ENCODE data around the gene TRIM7. TPM values are rescaled to one million over a fixed set of nuclear protein-coding genes. Genes with fewer than 3 reads are reported as not detected.

Gene TRIM7
- total RNA-seq, 1 donor from 2014 or later, result not detected

DNA sequence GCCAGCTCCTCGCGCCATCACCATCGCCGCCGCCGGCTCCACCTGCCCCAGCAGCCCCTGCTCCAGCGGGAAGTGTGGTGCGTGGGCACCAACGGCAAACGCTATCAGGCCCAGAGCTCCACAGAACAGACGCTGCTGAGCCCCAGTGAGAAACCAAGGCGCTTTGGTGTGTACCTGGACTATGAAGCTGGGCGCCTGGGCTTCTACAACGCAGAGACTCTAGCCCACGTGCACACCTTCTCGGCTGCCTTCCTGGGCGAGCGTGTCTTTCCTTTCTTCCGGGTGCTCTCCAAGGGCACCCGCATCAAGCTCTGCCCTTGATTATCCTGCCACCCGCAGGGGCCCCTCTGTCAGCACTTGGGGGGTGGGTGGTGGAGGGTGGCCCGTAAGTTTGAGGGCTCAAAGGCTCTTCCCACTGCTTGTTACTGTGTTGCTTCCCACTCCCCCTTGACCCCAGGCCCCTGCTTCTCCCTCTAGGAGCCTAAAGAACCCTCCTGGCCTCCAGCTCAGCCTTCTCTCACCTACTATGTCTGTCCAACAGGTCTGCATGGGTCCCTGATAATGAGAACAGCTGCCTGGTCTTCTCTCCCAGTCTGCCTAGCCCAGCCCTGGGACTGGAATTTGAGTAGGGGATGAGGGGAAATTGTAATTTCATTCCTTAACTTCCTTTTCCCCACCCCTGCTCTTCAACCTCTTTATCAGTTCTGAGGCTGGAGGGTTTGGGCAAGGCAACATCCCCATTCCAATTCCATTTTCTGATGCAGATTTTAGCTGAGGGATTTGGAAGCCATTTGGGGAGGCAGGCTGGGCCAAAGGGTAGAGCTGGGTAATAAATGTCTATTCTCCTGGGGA is 29.7 kb upstream of the TRIM7 start:
- peaks cover 26% of the 10 kb centered on the region for H3K27me3 Mint-ChIP-seq (ENCODE audit: low read depth)
- H3K9me3 Mint-ChIP-seq, result no peaks in the 10 kb centered on the region
- TF ChIP-seq, protein P1, sequence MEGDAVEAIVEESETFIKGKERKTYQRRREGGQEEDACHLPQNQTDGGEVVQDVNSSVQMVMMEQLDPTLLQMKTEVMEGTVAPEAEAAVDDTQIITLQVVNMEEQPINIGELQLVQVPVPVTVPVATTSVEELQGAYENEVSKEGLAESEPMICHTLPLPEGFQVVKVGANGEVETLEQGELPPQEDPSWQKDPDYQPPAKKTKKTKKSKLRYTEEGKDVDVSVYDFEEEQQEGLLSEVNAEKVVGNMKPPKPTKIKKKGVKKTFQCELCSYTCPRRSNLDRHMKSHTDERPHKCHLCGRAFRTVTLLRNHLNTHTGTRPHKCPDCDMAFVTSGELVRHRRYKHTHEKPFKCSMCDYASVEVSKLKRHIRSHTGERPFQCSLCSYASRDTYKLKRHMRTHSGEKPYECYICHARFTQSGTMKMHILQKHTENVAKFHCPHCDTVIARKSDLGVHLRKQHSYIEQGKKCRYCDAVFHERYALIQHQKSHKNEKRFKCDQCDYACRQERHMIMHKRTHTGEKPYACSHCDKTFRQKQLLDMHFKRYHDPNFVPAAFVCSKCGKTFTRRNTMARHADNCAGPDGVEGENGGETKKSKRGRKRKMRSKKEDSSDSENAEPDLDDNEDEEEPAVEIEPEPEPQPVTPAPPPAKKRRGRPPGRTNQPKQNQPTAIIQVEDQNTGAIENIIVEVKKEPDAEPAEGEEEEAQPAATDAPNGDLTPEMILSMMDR (conservative IDR thresholded peaks at IDR 0.05), result no peak
- peaks cover 42% of the 10 kb centered on the region for H3K36me3 Mint-ChIP-seq (ENCODE audit: low read depth)
- peaks cover 18% of the 10 kb centered on the region for H3K4me1 Mint-ChIP-seq
- DNase-seq (ENCODE audit: low read depth, low spot score), result no peak
- no peak overlapping the region for H3K27ac Mint-ChIP-seq (ENCODE audit: unreplicated experiment)
- peak overlapping the region; percentile 84 for H3K4me3 Mint-ChIP-seq

DNA sequence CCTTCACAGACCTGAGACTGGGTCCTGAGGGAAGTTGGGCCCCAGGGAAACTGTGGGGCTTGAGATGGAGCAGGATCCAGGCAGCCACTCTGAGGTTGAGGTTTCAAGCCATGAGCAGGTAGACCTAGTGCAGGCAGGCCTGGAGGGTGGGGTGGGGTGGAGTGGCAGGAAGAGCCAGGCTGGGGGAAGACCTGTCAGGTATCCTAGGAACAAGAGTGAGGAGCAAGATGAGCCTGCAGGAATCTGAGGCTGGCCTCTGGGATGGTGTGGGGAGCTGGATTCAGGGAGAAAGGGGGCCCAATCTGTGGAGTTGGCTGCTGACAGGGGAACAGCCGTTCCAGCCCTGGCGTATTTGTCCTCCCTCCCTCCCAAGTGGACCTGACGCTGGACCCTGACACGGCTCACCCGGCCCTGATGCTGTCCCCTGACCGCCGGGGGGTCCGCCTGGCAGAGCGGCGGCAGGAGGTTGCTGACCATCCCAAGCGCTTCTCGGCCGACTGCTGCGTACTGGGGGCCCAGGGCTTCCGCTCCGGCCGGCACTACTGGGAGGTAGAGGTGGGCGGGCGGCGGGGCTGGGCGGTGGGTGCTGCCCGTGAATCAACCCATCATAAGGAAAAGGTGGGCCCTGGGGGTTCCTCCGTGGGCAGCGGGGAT is 28.9 kb upstream of the TRIM7 start:
- peaks cover 12% of the 10 kb centered on the region for H3K4me1 Mint-ChIP-seq
- H3K36me3 Mint-ChIP-seq (ENCODE audit: low read depth), result peaks cover 36% of the 10 kb centered on the region
- H3K4me3 Mint-ChIP-seq, result peak overlapping the region; percentile 70
- peaks cover 26% of the 10 kb centered on the region for H3K27me3 Mint-ChIP-seq (ENCODE audit: low read depth)
- DNase-seq (ENCODE audit: low read depth, low spot score), result no peak
- TF ChIP-seq, protein P1 (conservative IDR thresholded peaks at IDR 0.05), result no peak
- H3K9me3 Mint-ChIP-seq, result no peaks in the 10 kb centered on the region
- peak overlapping the region; percentile 62 for H3K27ac Mint-ChIP-seq (ENCODE audit: unreplicated experiment)

DNA sequence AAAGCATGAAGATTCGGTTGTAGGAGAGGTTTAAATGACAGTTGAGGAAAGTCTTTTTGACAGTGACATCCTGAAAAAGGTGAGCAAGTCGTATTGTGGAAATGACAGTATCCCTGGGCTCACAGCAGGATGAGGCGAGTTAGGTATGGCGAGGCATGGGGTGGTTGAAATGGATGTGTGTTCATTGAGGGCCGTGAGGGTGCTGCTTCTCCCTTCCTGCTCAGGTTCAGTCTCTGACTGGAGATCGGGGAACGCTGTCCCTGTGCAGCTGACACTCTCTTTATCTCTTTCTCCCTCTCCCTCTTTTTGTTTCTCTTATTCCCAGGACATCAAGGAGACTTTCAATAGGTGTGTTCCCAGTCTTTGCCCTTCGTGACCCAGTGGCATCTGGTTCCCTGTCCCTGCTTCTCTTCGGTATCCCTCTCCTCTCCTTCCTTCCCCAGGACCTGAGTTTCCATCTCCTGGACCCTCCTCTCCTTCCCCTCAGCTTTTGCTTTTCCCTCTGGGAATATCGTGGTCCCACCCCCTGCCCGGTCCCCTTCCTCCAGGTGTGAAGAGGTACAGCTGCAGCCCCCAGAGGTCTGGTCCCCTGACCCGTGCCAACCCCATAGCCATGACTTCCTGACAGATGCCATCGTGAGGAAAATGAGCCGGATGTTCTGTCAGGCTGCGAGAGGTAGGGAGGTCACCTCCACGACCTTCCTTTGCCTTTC is 28.2 kb upstream of the TRIM7 start:
- H3K36me3 Mint-ChIP-seq (ENCODE audit: low read depth), result peaks cover 32% of the 10 kb centered on the region
- DNase-seq (ENCODE audit: low read depth, low spot score), result no peak
- peak overlapping the region; percentile 47 for H3K27ac Mint-ChIP-seq (ENCODE audit: unreplicated experiment)
- H3K9me3 Mint-ChIP-seq, result no peaks in the 10 kb centered on the region
- H3K4me3 Mint-ChIP-seq, result peak overlapping the region; percentile 70
- peaks cover 26% of the 10 kb centered on the region for H3K27me3 Mint-ChIP-seq (ENCODE audit: low read depth)
- TF ChIP-seq, protein P1 (conservative IDR thresholded peaks at IDR 0.05), result no peak
- peaks cover 7% of the 10 kb centered on the region for H3K4me1 Mint-ChIP-seq

DNA sequence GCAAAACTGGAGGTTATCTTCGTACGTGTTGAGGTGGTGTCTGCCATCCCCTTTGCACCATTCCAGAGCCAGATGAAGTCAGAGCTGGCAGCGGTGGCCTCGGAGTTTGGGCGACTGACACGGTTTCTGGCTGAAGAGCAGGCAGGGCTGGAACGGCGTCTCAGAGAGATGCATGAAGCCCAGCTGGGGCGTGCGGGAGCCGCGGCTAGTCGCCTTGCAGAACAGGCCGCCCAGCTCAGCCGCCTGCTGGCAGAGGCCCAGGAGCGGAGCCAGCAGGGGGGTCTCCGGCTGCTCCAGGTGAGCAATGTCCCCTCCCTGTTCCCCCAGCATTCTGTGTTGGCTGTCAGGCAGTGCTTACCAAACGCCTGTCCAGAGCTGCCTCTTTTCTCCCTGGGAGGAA is 27.6 kb upstream of the TRIM7 start:
- Mint-ChIP-seq H3K9me3 (no peaks in the 10 kb centered on the region), H3K36me3 (ENCODE audit: low read depth) (peaks cover 25% of the 10 kb centered on the region), H3K27ac (ENCODE audit: unreplicated experiment) (no peak overlapping the region), H3K27me3 (ENCODE audit: low read depth) (peaks cover 26% of the 10 kb centered on the region), H3K4me1 (peaks cover 4% of the 10 kb centered on the region), H3K4me3 (peak overlapping the region; percentile 70)
- DNase-seq (ENCODE audit: low read depth, low spot score), result no peak
- TF ChIP-seq, protein P1 (conservative IDR thresholded peaks at IDR 0.05), result no peak

DNA sequence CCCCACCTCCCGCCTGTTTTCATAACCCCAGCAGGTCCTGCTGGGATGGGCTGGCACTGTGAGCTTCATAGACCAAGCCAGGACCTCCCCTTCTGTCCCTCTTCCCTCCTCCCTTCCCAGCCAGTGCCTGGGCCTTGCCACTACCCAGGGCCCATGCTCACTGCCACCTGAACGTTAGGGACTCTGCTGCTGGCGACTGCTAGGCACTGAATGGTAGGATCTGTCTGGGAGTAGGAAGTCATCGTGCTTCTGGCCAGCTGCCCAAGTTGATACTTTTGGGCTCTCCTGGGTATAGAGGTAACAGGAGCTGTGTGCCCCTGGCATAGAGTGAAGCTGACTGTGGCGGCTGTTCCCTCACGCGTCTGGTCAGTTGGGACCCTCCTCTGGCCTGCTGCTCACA is 26.4 kb upstream of the TRIM7 start:
- TF ChIP-seq, protein P1 (conservative IDR thresholded peaks at IDR 0.05), result no peak
- no peak for DNase-seq (ENCODE audit: low read depth, low spot score)
- H3K4me1 Mint-ChIP-seq, result peaks cover 4% of the 10 kb centered on the region
- H3K27me3 Mint-ChIP-seq (ENCODE audit: low read depth), result peaks cover 24% of the 10 kb centered on the region
- no peaks in the 10 kb centered on the region for H3K9me3 Mint-ChIP-seq
- peak overlapping the region; percentile 68 for H3K4me3 Mint-ChIP-seq
- H3K27ac Mint-ChIP-seq (ENCODE audit: unreplicated experiment), result no peak overlapping the region
- peaks cover 16% of the 10 kb centered on the region for H3K36me3 Mint-ChIP-seq (ENCODE audit: low read depth)
